ENCODE measurements around the gene BIN1.

DNA sequence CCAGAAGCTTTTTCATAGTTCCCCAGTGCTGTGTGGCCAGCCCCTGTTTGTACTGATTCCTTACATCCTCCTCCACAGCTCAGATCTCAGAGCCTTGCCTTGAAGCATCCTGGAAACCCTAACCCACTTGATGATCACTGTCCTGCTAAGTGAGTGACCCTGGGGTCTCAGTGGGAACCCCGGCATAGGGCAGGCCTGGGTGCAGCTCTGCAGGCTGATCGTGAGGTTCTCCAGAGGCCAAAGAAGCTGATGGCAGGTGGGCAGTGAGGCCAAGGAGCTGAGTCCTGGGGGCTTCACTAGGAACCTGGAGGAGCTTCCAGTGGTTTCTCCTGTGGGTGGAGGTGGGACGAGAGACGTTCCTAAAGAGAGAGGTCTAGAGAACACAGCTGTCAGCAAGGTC lies 47.4 kb upstream of the BIN1 start:
- TF ChIP-seq, protein P1, sequence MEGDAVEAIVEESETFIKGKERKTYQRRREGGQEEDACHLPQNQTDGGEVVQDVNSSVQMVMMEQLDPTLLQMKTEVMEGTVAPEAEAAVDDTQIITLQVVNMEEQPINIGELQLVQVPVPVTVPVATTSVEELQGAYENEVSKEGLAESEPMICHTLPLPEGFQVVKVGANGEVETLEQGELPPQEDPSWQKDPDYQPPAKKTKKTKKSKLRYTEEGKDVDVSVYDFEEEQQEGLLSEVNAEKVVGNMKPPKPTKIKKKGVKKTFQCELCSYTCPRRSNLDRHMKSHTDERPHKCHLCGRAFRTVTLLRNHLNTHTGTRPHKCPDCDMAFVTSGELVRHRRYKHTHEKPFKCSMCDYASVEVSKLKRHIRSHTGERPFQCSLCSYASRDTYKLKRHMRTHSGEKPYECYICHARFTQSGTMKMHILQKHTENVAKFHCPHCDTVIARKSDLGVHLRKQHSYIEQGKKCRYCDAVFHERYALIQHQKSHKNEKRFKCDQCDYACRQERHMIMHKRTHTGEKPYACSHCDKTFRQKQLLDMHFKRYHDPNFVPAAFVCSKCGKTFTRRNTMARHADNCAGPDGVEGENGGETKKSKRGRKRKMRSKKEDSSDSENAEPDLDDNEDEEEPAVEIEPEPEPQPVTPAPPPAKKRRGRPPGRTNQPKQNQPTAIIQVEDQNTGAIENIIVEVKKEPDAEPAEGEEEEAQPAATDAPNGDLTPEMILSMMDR (IDR thresholded peaks at IDR 0.05), result no peak
- TF ChIP-seq JUND (IDR thresholded peaks at IDR 0.05), result no peak
- TF ChIP-seq, protein P2, sequence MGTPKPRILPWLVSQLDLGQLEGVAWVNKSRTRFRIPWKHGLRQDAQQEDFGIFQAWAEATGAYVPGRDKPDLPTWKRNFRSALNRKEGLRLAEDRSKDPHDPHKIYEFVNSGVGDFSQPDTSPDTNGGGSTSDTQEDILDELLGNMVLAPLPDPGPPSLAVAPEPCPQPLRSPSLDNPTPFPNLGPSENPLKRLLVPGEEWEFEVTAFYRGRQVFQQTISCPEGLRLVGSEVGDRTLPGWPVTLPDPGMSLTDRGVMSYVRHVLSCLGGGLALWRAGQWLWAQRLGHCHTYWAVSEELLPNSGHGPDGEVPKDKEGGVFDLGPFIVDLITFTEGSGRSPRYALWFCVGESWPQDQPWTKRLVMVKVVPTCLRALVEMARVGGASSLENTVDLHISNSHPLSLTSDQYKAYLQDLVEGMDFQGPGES (IDR thresholded peaks at IDR 0.05; ENCODE audit: low read depth, low read length), result no peak
- no peak for TF ChIP-seq MEF2A (IDR thresholded peaks at IDR 0.05; ENCODE audit: borderline replicate concordance, low read depth)
- TF ChIP-seq SMC3 (IDR thresholded peaks at IDR 0.05; ENCODE audit: low read depth, low read length), result no peak
- no peak for TF ChIP-seq TAF1 (IDR thresholded peaks at IDR 0.05; ENCODE audit: borderline replicate concordance, low read depth, low read length)
- no peak for TF ChIP-seq EP300 (IDR thresholded peaks at IDR 0.05; ENCODE audit: borderline replicate concordance in 1 of 2, low read depth in 1 of 2, low read length in 1 of 2)
- TF ChIP-seq RAD21 (IDR thresholded peaks at IDR 0.05; ENCODE audit: low read length), result no peak
- no peak for TF ChIP-seq YY1 (IDR thresholded peaks at IDR 0.05; ENCODE audit: low read depth)
- TF ChIP-seq POLR2AphosphoS5 (IDR thresholded peaks at IDR 0.05; ENCODE audit: low read depth, low read length), result no peak
- TF ChIP-seq, protein P3, sequence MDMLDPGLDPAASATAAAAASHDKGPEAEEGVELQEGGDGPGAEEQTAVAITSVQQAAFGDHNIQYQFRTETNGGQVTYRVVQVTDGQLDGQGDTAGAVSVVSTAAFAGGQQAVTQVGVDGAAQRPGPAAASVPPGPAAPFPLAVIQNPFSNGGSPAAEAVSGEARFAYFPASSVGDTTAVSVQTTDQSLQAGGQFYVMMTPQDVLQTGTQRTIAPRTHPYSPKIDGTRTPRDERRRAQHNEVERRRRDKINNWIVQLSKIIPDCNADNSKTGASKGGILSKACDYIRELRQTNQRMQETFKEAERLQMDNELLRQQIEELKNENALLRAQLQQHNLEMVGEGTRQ (IDR thresholded peaks at IDR 0.05; ENCODE audit: borderline replicate concordance, low read depth, low read length), result no peak
